ENCODE data around the gene MAP2K6.
A peak's percentile ranks its signal among the peaks of the same experiment; 100 is the strongest.

MAP2K6 gene

DNA sequence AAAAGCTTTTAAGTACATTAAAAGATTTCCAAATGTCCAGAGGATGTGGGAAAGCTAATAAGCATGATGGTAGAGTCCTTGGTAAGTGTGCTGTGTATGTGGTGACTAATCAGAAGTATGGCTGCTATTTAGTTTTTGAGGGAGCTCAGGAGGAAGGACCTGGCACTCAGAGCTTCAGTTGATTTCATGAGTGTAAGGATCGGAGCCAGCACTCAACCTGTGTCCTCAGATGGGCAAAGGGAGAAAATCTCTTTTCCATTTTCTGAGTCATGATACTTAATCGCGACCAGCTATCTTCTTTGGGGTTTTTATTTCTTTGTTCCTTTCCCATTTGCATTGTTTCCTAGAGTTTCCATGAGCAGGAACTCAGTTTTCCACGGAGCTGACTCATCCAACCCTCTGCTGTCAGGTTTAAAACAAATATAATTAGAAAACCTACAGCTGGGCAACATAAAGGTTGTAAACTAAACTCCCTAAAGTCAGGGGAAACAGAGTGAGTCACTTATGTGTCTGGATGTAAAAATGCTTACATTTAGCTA lies 125.4 kb downstream of the MAP2K6 start:
- peak; percentile 70 for DNase-seq

DNA sequence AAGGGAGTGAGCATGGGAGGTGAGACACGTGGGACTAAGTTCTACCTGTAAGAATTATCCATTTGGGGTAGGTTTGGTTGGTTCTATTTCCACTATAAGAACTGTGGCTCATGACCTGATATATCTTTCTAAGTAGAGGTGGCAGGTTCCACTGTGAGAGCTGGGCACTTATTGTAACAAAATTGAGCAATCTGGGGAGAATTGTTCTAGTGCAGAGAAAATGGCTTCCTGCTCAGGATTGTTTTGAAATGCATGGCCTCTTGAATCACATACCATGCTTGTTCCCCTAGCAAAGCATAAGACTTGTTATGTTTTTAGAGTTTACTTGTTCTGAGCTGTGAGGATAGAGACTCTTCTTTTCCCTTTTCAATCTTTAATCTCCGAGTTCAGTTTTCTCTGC lies 125.9 kb downstream of the MAP2K6 start:
- no peak for DNase-seq

DNA sequence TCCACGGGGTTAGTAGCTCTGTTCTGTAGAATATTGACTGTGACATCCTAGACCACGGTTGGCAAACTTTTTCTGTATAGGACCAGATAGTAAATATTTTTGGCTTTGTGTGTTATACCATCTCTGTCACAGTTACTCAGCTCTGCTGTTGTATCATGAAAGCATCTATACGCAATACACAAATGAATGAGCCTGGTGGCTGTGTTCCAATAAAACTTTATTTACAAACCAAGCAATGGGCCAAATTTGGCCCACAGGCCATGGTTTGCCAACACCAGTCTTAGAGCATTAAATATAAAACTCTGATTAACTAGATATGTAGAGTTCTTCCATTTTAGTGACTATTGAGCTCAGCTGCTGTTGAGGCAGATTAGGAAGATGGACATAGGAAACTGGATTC lies 132.7 kb downstream of the MAP2K6 start:
- DNase-seq = no peak

DNA sequence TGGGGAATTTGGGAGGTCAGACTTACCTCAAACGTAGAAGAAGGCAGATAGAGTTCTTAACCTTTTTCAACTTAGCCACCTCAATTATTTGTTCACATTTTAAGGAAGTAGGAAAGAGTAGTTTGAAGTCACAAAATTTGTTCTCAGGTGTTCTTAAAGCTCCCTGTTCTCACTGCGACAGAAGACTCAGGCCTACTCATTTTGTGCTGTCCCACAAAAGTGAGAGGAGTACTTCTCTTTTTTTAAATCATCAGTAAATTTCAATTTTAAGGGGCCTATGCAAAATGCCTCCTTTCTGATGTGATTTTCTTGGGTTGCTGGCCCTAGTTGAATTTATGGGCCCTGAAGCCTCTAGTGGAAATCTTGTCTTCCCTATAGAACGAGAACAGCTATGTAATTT lies 133.4 kb downstream of the MAP2K6 start:
- DNase-seq = no peak

DNA sequence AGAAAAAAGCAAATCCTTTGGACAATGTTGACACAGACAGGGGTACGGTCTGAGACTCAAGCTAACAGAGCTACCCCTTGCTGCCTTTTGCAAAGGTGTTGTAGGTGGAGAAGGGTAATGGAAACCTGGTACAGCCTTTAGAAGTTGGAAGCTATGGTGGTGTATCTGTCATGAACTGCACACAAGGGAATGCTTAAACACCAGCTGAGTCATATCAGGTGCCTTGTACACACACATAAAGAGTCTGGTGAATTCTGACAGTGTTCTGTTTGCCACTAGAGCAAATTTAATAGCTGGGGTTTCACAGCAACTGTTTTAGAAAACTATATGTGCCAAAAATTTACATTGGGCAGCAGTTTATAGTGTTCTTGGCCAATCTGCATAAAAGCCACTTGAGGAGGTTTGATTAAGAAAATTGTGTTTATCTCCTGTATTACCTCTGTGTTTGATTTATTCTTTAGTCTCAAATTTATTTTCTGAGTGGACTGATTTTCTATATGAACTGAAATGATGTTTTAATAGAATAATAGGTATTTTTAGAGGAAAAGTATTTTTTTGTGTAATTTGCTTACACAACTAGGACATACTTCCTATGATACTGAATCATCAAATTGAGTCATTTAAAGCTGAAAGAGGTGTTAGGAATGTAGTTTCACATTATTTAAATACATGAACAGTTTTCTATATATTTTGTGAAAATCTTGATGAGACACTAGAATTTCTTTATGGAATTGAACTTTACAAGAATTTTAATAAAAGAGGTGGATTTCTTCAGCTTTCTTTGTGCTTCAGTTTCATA lies 136.9 kb downstream of the MAP2K6 start:
- DNase-seq = no peak

DNA sequence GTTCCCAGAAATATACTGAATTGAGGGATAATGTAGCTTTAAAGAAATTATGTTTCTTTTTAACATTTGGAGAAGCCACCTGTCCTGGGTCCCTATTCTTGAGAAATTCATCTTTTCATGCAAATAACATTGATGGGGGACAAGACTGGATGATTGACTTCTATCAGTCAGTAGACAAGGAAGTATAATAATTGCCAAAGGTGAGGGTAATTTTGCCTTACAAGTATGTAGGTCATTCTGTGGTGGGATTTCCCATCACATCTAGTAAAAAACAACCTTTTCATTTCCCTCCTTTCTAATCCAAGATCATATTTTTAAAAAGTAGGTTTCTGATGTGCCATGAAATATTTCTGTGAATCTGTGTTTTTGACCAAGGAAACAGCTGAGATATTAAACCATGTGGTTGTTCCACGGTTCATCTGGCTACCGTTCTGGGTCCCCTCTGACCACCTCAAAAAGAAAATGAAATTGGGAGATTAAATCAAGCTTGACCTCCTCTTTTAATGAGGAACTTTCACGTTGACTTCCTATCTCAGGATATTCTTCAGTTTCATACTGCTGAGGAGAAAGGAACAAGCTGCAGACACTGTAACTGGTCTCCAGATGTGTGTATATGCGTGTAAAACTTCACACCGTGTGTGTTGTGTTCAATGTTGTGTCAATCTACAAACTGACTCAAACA lies 138.6 kb downstream of the MAP2K6 start:
- DNase-seq = no peak

DNA sequence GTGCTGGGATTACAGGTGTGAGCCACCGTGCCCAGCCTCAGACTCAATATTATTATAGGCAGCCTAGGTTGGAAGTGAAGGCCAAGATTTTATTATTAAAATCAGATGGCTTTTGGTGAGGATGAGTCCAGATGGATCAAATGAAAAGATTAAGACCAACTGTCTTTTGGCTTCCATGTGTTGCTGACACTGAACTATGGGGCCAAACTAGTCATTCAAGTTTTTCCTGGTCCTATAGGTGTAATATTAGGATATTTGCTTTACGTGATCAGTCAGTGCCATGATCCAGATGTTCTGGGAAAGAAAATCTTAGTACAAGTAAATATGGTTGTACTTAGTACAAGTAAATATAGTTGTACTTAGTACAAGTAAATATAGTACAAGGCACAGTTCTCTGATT lies 140.6 kb downstream of the MAP2K6 start:
- no peak for DNase-seq

DNA sequence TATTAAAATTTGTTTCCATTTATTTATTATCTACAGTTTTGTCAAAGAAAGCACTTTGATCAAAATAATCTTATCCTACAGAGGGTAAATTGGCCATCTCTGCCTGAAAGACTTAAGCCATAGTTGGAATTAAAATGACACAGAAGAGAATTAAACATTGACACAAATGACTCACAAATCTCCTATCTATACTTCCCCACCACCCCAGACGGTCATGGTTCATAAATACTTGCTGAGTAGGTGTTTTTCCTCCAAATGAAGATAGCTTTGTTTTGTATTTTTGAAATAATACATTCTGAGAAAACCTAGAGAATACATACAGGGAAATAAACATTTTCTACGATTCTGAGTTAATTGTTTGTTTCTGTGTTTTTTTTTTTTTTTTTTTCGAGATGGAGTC lies 142.8 kb downstream of the MAP2K6 start:
- DNase-seq = no peak

DNA sequence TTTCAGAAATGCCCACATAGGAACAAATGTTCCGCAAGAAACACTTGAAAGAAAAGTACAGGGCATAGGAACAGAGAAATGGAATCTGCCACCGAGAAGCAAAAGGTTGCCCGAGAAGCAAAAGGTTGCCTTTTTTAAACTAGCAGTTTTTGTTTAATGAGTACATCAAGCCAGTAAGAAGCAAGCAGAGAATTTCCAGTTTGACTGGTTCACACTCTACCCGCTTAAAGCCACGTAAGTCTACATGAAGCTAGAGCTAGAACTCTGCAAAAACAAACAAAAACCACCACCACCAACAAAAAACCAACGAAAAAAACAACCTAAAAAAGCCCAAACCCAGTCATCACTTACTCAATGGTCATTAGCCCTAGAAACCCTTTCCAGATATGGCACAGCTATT lies 144.3 kb downstream of the MAP2K6 start:
- no peak for DNase-seq

DNA sequence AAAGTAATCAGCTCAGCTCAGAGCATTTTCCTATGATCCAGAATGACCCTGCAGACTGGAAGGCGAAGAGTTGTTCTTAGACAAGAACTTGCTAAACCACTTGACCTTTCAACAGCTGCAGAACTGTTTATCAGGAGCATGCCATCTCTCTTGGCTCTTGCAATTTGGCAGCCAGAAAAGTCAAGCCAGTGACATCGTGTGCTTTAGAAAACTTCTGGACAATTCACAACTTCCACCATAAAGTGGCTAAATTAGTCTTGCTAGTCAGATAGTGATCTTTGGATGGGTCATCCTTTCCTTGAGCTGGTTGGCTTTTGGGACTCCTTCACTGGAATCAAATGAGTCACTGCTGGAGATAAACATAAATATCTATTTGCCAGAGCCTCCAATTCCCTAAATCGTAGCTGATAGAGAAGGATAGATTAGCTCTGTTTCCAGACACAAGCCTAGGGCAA lies 146.5 kb downstream of the MAP2K6 start:
- peak; percentile 40 for DNase-seq

DNA sequence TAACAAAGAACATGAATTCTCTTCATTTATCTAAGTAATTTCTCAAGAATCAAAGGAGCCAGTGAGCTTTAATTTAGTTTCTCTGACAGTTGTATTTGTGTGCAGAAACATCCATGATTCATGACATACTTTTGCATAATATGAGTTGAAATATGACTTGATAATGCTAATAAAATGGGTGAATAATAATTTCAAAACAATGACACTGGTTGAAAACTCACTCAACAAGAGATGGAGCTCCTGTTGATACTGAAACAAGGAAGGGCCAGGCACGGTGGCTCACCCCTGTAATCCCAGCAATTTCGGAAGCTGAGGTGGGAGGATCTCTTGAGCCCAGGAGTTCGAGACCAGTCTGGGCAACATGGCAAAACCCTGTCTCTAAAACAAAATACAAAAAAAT lies 147.0 kb downstream of the MAP2K6 start:
- no peak for DNase-seq

DNA sequence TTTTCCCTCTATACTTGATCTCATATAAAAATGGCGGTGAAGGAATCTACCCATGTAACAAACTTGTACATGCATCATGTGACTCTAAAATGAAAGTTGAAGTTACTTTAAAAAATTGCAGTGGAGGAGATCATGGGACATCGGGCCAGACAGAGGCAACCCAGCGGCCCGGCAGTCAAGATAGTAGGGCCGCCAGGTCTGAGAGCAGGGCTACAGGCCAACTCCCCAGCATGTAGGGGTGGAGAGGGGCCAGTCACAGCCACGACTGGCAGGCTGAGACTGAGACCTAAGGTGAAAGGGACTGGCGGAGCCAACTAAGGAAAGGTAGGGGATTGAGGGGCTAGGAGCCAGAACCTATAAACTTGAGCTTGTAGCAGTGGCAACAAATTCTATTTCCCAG lies 150.9 kb downstream of the MAP2K6 start:
- no peak for DNase-seq

DNA sequence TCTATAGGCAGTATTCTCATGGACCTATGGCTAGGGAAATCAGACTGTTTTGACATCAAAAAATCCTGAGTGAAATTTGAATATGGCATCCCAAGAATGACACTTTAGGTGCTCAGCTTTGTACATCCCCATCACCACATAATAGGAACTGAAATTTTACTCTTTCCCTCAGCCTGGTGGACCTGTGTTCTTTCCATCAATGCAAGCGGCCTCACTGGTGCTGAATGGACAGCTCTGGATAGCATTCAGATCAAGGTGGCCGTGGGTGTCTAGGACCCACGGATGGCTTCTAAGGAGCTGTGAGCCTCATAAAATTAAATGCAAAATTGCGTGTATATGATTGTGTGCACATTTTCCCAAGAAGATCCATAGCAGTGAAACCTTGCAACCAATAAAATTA lies 152.6 kb downstream of the MAP2K6 start:
- no peak for DNase-seq

DNA sequence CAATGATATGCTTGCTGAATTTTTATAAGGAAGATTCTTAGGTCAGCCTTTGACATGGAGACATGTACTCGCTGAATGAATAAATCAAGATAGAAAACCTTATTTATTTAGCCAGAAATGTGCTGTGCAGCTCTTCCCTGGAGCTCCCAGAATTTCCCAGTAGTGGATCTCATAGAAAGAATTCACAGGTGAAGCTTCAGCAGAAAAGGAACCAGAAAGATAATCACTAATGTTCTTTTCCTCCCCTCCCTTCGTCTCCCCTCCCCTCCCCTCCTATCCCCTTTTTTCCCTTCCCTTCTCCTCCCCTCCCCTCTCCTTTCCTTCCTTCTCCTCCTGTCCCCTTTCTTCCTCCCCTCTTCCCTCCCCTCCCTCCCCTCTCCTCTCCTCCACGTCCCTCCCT lies 158.2 kb downstream of the MAP2K6 start:
- DNase-seq = no peak

DNA sequence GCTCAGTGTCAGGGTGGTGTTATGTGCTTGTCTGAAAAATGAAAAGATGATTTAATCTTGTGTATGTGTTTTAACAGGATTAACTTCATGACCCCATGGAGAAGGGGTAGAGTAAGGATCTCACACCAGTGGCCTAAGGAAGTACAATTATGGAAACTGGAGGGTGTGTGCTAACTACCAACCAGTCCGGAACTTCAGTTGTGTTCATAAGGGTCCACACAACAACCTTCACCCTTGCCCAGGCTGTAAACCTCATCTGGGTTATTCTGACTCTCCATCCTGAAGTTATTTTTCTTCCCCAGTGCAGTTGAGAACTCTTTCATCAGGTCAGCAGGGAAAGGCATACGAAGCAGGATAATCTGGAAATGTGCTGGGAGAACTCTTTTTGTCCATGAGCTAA lies 158.9 kb downstream of the MAP2K6 start:
- no peak for DNase-seq

DNA sequence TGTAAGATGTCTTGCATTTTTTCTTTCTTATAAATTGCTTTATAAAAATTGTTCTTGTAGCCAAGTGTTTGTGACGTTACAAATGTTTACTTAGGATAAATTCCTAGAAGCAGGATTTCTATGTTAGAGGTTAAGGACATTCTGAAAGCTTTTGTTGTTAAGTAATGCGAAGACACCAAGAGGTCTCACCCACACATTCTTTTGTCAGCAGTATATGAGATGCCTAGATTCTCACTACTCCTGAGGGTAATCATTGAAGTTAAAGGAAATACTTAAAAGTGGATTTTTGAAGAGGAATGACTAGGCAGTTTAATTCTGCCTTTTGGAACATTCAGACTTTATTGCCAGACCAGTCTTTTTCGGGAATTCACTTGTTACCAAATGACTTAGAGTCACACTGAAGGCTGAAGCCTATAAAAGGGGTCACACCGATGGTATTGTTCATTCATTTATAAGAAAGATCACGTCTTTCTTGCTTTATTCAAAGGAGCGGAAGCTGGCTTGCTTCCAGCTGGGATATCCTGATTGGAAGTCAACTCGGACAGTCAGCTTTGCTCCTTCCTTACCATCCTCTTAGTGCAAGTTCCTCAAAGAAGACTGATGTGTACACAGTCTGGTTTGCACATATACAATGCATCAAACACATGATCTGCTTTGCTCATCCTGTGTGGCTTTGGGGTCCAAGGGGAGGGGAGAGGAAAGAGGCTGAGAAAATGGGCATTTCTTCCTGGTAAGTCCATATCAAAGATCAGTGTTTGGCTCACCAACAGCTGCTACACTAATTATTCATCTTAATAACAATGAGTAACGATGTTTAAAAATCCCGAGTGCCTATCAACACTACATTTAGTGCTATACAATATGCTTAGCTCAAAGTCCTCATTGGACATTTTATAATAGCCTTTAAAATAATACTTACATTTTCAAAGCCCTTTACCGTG lies 160.0 kb downstream of the MAP2K6 start:
- DNase-seq = no peak

DNA sequence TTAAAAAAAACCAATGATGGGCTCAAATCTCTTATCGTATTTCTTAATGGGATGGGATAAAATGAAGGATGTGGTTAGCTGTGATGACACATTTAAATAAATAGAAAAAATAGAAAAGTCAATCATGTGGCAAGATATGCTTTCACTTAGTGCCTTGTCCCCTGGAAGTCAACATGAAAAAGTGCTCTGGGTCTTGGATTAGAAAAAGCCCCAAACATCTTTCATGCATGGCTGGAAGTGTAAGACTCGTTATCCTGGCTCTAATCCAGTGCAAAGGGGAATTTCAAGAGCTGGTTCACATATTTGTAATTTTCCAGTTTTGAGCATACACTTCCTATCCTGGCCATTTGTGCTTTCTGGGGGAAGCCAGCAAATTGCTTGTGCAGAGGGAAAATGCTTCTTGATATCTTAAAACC lies 160.9 kb downstream of the MAP2K6 start:
- DNase-seq = no peak

DNA sequence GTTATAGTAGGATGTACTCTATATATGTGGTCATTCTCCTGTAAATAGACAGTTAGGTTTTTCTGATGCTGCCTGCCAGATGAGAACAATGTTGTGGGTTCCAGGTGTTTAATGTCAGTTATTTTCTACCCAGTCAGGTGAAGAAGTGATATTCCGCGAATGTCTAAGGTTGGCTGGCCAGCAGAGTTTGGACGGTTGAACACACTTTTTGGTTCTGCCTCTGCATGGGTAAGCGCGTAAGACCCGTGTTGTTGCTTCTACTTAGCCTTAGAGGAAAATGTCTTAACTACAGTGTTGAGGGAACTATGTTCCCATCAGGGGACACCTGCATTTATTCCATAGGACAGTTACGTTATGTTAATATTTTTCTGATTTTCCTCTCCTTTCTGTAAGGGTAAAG lies 162.6 kb downstream of the MAP2K6 start:
- DNase-seq = no peak

DNA sequence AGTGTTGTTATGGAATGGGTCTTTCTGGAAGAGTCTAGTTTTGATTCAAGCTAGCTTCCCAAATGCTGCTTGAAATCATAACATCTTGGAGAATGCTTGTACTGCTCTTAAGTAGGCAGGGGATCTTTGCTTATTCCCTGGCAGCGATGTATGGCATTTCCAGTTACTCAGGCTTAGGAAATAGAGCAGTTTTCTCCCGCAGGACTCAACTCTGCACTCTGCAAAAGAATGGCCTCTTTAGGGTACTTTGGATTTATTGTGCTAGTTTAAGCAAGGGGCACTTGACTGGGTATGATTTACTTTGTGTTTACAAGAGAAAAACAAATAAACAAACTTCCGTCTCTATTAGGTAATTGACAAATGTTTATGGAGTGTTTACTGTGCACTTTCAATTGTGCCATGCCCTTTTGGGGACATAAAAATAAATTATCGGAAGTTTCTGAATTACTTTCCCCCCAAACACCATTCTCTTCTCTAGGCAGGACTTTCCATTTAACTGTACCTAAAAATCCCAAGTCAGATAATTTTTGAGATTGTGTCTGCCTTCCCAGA lies 164.0 kb downstream of the MAP2K6 start:
- DNase-seq = no peak

DNA sequence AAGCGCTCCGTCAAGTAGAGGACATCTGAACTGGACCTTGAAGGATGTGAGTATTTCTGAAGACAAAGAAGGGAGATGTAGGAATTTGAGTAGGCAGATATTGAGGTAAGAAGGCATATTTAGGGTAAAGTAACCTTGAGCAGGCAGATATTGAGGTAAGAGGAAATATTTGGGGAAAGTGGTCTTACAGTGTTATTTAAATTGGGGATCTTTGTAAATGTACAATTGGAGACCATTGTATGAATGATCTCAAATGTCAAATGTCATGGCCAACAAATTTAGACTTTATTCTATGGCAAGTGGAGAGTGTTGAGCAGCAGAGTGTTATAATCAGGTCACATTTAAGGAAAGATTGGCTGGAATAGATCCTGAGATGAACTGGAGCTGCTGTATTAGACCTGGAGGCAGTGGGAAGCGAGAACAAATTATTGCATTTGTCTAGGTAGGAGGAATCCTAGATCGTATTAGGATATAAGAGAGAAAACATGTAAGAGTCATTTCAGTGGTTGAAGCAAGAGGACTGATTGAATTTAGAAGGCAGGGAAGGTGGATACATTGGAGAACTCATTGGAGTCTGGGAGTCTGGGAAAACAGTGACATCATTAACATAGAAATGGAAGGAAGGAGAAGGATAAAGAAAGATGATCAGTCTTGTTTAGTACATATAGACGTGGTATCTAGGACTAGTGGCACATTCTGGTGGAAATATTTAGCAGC lies 165.6 kb downstream of the MAP2K6 start:
- no peak for DNase-seq

DNA sequence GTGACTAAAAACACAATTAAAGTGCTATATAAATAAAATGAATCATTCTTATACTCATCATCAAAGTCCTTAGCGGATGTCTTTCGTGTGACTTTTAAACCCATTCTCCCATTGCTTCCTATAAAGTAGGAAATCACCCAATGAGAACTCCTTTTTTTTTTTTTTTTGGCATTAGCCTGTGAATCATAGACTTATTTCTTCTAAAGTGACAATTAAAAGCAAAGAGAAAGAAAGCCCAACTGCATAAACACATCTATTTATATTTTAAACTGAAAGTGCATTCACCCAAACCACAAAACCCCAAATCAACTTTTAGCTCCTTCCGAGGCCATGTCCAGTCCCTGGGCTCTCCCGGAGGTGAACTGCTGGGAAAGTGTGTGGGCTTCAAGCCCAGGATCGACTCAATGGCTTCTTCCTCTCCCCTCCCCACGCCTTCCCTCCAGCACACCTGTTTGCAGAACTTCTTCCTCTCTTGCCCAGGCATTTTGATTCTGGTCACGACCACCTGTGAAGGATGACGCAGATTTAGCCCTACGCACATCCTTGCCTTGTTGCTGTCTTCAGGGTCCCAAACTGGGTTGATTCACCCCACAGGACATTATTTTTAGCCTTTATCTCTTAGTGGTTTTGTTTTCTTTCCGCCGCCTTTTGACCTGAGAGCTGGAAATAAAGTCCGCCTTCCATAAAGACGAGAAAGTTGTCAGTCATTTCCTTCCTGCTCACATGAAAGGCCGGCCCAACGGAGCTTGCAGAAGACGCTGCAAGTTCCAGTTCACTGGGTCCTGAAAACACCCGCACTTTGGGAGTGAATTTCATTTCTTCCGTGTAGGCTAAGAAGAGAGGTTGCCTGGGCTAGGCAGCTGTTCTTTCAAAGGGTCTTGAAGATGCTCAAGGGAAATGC lies 166.8 kb downstream of the MAP2K6 start:
- no peak for DNase-seq
